Sigmoid colon (tissue), 4 donors: ENCODE measurements around the gene RANBP1.

ENCODE experiments used
- EP300 ChIP-seq, 4 donors: sonication (generic); formaldehyde crosslinking; IDR thresholded peaks; one replicate each; pipeline ENCODE4 v1.6.1; 2017; ENCODE audit warnings: antibody characterized with exemption in 4 of 4
- POLR2A ChIP-seq, 2 donors: fragments of 450-650 bp; IDR thresholded peaks; one replicate each; pipeline ENCODE4 v1.6.1; 2016; ENCODE audit warnings: antibody characterized with exemption in 2 of 2, mild to moderate bottlenecking in 2 of 2, moderate library complexity in 2 of 2
- POLR2AphosphoS5 ChIP-seq, 4 donors: sonication (generic); formaldehyde crosslinking; IDR thresholded peaks; one replicate each; pipeline ENCODE4 v1.6.1; 2017; ENCODE audit warnings: antibody characterized with exemption in 4 of 4
- TF ChIP-seq, protein P1 (sequence below), 4 experiments: fragments of 450-650 bp in 3 of 4; fragments of 200-600 bp in 1 of 4; IDR thresholded peaks; one replicate each; pipeline ENCODE4 v1.5.1; 2016 to 2019; ENCODE audit warnings: antibody characterized with exemption in 4 of 4, mild to moderate bottlenecking in 3 of 4, moderate library complexity in 2 of 4

- TF ChIP-seq, protein P1, sequence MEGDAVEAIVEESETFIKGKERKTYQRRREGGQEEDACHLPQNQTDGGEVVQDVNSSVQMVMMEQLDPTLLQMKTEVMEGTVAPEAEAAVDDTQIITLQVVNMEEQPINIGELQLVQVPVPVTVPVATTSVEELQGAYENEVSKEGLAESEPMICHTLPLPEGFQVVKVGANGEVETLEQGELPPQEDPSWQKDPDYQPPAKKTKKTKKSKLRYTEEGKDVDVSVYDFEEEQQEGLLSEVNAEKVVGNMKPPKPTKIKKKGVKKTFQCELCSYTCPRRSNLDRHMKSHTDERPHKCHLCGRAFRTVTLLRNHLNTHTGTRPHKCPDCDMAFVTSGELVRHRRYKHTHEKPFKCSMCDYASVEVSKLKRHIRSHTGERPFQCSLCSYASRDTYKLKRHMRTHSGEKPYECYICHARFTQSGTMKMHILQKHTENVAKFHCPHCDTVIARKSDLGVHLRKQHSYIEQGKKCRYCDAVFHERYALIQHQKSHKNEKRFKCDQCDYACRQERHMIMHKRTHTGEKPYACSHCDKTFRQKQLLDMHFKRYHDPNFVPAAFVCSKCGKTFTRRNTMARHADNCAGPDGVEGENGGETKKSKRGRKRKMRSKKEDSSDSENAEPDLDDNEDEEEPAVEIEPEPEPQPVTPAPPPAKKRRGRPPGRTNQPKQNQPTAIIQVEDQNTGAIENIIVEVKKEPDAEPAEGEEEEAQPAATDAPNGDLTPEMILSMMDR (IDR thresholded peaks at IDR 0.05): no peak
- TF ChIP-seq EP300 (IDR thresholded peaks at IDR 0.05) (no peak), POLR2A (IDR thresholded peaks at IDR 0.05) (no peak), POLR2AphosphoS5 (IDR thresholded peaks at IDR 0.05) (no peak)
Measured at GRCh38 chr22:20128619-20128901, 12.7 kb downstream of the RANBP1 start.
